HG03460 (cell line): ENCODE data around the gene MAST4.
"Not testable (repeated sequence)": the region's sequence is repeated elsewhere in the genome, so short reads cannot be mapped to it uniquely, and the experiment has no call there.

Experiments used
- ATAC-seq: cut with Tn5 transposase; IDR thresholded peaks from one replicate; pipeline ENCODE4 v1.9.1; 2021; ENCODE audit not compliant: unreplicated experiment

Gene MAST4

GRCh38 chr5:66741394-66741793 is 145.2 kb downstream of the MAST4 start:
- ATAC-seq, result no peak

- ATAC-seq, result no peak
Observed at GRCh38 chr5:66742083-66742895, 146.1 kb downstream of the MAST4 start.

GRCh38 chr5:66742896-66743247 is 146.7 kb downstream of the MAST4 start:
- no peak for ATAC-seq

- no peak for ATAC-seq
Observed at GRCh38 chr5:66743344-66743743, 147.2 kb downstream of the MAST4 start.

- no peak for ATAC-seq
Observed at GRCh38 chr5:66744040-66744439, 147.8 kb downstream of the MAST4 start.

GRCh38 chr5:66745297-66745696 is 149.1 kb downstream of the MAST4 start:
- no peak for ATAC-seq

- ATAC-seq, result no peak
Observed at GRCh38 chr5:66747607-66748006, 151.4 kb downstream of the MAST4 start.

- ATAC-seq, result not testable (repeated sequence)
Observed at GRCh38 chr5:66752668-66753067, 156.5 kb downstream of the MAST4 start.

GRCh38 chr5:66757219-66757833 is 161.1 kb downstream of the MAST4 start:
- no peak for ATAC-seq

GRCh38 chr5:66757834-66758371 is 161.7 kb downstream of the MAST4 start:
- ATAC-seq, result no peak

- ATAC-seq, result no peak
Observed at GRCh38 chr5:66769030-66769733, 173.0 kb downstream of the MAST4 start.

- ATAC-seq, result no peak
Observed at GRCh38 chr5:66769839-66770617, 173.8 kb downstream of the MAST4 start.

GRCh38 chr5:66777868-66778267 is 181.7 kb downstream of the MAST4 start:
- ATAC-seq, result no peak

- ATAC-seq, result no peak
Observed at GRCh38 chr5:66779528-66779927, 183.3 kb downstream of the MAST4 start.

- no peak for ATAC-seq
Observed at GRCh38 chr5:66788556-66788955, 192.4 kb downstream of the MAST4 start.

GRCh38 chr5:66789434-66789833 is 193.2 kb downstream of the MAST4 start:
- ATAC-seq, result no peak

GRCh38 chr5:66793049-66793448 is 196.9 kb downstream of the MAST4 start:
- ATAC-seq, result no peak

- ATAC-seq, result no peak
Observed at GRCh38 chr5:66795682-66796081, 199.5 kb downstream of the MAST4 start.

GRCh38 chr5:66796305-66797292 is 200.4 kb downstream of the MAST4 start:
- no peak for ATAC-seq

GRCh38 chr5:66802941-66803340 is 206.7 kb downstream of the MAST4 start:
- ATAC-seq, result no peak
